Mucosa of stomach (tissue), 1 donor: ENCODE data around the gene FCER2.

Source experiments
- H3K27me3 ChIP-seq: one replicate; pipeline ENCODE4 v1.7.0; 2013; ENCODE audit warnings: mild to moderate bottlenecking, low read length; ENCODE audit not compliant: control insufficient read depth, insufficient read depth
- H3K36me3 ChIP-seq: one replicate; pipeline ENCODE4 v1.7.0; 2013; ENCODE audit warnings: low read length; ENCODE audit not compliant: control insufficient read depth, insufficient read depth
- H3K4me1 ChIP-seq: one replicate; pipeline ENCODE4 v1.7.0; 2013; ENCODE audit warnings: mild to moderate bottlenecking, low read length; ENCODE audit not compliant: control insufficient read depth, insufficient read depth
- H3K4me3 ChIP-seq: one replicate; pipeline ENCODE4 v1.7.0; 2013; ENCODE audit warnings: low read length
- H3K9ac ChIP-seq: one replicate; pipeline ENCODE4 v1.7.0; 2013; ENCODE audit warnings: mild to moderate bottlenecking, low read length, moderate library complexity
- H3K9me3 ChIP-seq: one replicate; pipeline ENCODE4 v1.7.0; 2013; ENCODE audit warnings: mild to moderate bottlenecking, low read length, moderate library complexity; ENCODE audit not compliant: control insufficient read depth
- donor health status: Pancreatic carcinoma.

FCER2 gene

DNA sequence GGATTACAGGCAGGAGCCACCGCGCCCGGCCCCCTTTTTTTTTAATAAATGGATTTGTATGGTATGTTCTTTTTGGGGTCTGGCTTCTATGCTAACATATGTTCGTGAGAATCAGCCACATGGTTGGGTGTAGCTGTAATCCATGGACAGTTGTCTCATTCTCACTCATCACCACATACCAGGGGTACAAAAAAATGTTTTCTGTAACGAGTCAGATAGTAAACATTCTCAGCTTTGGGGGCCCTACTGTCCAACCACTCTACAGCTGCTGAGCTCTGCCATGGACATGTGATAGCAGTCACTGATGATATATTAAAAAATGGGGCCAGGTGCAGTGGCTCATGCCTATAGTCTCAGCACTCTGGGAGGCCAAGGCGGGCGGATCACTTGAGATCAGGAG, 38.2 kb downstream of the FCER2 start:
- no peaks in the 10 kb centered on the region for H3K36me3 ChIP-seq
- H3K4me1 ChIP-seq = no peaks in the 10 kb centered on the region
- no peaks in the 10 kb centered on the region for H3K9me3 ChIP-seq
- H3K9ac ChIP-seq = no peak overlapping the region
- no peaks in the 10 kb centered on the region for H3K27me3 ChIP-seq
- H3K4me3 ChIP-seq = no peak overlapping the region

DNA sequence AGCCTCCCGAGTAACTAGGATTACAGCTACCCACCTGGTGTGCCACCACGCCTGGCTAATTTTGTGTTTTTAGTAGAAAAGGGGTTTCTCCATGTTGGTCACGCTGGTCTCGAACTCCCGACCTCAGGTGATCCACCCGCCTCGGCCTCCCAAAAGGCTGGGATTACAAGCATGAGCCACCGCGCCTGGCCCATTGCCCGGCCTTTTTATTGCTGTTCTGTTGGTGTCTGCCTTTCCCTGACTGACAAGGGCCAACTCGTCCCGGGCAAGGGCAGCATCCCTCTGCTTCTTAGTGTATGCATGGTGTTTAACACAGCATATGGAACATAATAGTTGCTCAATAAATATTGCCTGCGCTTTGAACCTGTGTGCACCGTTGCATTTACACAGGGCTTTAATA, 39.3 kb downstream of the FCER2 start:
- Histone ChIP-seq H3K27me3 (peaks cover 3% of the 10 kb centered on the region), H3K9me3 (no peaks in the 10 kb centered on the region), H3K4me1 (no peaks in the 10 kb centered on the region), H3K9ac (no peak overlapping the region), H3K36me3 (no peaks in the 10 kb centered on the region), H3K4me3 (no peak overlapping the region)

DNA sequence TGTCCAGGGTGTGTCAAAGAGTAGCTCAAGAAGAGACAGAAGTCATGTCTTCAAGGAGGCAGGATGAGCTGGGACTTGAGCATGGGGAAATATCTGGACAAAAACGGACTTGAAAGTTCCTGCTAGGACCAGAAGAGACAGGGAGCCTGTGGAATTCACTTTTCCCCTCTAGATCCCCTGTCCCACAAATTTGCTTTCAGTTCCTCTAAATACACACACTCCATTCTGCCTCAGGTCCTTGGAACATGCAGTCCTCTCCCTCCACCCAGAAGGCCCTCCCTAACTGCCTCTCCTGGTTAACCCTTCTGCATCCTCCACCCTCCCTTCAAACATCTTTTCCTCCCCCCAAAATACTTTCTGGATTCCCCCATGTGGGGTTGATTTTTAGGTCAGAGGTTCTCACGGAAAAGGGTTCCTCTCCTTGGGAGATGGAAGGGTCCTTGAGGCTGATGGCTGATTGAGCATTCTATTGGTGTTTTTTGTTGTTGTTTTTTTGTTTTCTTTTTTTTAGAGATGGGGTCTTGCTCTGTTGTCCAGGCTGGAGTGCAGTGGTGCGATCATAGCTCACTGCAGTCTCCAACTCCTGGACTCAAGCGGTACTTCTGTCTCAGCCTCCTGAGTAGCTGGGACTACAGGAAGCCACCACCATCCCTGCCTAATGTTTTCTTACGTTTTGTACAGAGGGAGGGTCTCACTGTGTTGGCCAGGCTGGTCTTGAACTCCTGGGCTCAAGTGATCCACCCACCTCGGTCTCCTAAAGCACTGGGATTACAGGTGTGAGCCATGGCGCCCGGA, 40.0 kb downstream of the FCER2 start:
- H3K27me3 ChIP-seq = peaks cover 3% of the 10 kb centered on the region
- H3K9ac ChIP-seq = no peak overlapping the region
- no peaks in the 10 kb centered on the region for H3K9me3 ChIP-seq
- no peaks in the 10 kb centered on the region for H3K4me1 ChIP-seq
- no peaks in the 10 kb centered on the region for H3K36me3 ChIP-seq
- no peak overlapping the region for H3K4me3 ChIP-seq

DNA sequence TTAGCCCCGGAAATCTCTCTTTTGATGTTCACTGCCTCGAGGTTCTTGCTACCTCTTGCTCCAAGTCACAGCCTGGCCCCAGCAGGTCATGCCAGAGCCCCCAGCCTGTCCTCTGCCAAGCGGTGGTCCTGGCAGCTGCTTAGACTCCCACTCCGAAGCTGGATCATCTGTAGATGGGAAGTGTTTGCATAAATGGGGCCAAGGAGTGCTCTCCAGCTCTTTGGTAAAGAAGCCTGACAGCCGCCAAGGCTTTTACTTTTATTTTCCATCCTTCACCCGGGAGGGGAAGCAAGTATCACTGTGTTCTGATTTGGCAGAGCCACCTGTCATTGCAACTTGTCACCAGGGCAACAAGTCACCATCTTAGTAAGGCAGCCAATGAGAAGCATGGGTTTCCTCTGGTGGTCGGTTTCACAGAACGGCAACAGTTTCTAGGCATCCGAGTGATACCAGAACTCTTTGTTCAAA, 43.7 kb downstream of the FCER2 start:
- H3K9ac ChIP-seq = no peak overlapping the region
- no peaks in the 10 kb centered on the region for H3K9me3 ChIP-seq
- H3K27me3 ChIP-seq = peaks cover 3% of the 10 kb centered on the region
- no peaks in the 10 kb centered on the region for H3K36me3 ChIP-seq
- H3K4me3 ChIP-seq = no peak overlapping the region
- no peaks in the 10 kb centered on the region for H3K4me1 ChIP-seq

DNA sequence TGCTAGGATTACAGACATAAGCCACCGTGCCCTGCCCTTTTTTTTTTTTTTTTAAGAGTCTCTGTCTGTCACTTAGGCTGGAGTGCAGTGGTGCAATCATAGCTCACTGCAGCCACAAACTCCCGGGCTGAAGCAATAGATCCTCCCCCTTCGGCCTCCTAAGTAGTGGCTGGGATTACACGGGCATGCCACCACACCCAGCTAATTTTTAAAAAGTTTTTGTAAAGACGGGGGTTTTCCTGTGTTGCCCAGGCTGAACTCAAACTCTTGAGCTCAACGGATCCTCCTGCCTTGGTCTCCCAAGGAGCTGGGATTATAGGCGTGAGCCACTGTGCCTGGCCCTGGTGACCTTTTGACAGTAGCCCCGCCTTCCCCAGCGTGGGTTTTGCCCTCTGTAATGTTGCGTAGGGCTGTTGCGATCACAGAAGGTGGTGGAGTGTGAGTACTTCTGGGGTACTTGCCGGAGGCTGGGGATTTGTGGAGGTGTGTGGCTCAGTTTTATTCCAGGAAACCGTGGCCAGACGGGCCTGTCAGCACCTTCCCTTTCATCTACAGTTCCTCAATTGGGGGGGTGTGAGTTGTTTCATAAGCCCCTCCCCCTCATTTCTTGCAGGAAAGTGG, 44.7 kb downstream of the FCER2 start:
- H3K4me1 ChIP-seq = peaks cover 4% of the 10 kb centered on the region
- H3K4me3 ChIP-seq = no peak overlapping the region

DNA sequence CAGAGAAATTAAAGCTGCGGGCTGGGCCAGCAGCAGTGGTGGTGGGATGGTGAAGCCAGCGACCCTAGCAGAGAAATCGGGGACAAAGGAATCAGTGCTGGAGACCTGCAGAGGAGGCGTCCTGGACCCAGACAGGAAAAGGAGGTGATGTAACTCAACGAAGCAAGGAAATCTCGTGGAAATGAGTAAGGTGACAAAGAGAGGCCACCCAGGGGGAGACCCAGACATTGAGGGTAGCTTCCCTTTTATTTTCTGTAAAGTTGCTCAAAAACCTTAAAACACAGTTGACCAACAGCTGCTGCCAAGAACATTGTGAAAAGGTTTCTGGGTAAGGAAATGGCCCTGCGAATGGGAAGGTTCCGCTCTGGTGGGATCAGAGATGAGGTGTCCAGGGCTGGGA, 46.4 kb downstream of the FCER2 start:
- Histone ChIP-seq H3K4me3 (no peak overlapping the region), H3K4me1 (peaks cover 7% of the 10 kb centered on the region), H3K9ac (no peak overlapping the region), H3K9me3 (no peaks in the 10 kb centered on the region), H3K36me3 (no peaks in the 10 kb centered on the region), H3K27me3 (peaks cover 3% of the 10 kb centered on the region)

More for the DNA sequence above, 44.7 kb downstream of the FCER2 start:
- Histone ChIP-seq H3K36me3 (no peaks in the 10 kb centered on the region), H3K27me3 (peaks cover 3% of the 10 kb centered on the region), H3K9ac (no peak overlapping the region), H3K9me3 (no peaks in the 10 kb centered on the region)

DNA sequence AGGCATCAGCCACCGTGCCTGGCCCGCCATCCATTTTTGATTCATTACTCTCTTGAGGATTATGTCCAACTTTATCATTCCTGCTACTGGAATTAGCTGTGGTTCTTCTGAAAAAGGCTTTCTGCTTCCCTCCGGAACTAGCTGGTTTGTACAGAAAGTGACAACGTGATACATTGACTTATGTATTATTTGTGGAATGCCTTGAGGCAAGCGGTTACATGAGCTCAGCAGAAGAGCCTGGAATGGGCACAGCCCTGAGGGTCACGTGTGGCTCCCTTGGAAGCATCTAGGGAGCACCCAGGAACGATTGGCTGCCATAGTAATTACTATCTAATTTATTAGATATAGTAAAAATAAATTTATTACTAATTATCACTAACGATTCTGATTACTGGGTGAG, 47.5 kb downstream of the FCER2 start:
- Histone ChIP-seq H3K9ac (no peak overlapping the region), H3K4me1 (peaks cover 7% of the 10 kb centered on the region), H3K4me3 (no peak overlapping the region)

DNA sequence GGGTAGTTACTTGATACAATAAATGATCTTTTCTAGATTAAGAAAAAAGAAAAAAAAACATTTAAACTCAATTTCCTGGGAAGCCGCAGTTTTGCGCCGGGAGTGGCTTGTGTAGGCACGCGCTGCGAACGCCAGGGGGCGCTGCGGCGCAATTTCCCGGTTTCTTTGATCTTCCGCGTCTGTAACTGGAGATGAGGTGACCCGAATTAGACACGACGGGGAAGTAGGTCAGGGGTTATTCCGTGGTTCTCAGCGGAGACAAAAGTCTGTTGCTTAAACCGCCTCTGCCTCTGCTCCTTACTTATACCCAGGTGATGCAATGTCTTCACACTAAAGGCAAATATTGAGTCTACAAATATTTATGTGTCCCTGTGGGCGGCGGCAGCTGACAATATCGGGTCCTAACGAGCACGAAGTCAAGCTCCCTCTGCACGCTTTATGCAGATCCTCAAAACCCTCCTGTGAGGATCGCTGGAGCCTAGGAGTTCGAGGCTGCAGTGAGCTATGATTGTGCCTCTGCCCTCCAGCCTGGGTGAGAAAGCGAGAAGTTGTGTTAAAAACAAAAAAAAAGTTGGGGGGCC, 49.8 kb downstream of the FCER2 start:
- no peaks in the 10 kb centered on the region for H3K9me3 ChIP-seq
- H3K27me3 ChIP-seq = no peaks in the 10 kb centered on the region
- peaks cover 7% of the 10 kb centered on the region for H3K4me1 ChIP-seq
- peak overlapping the region; percentile 51 for H3K9ac ChIP-seq
- no peak overlapping the region for H3K4me3 ChIP-seq
- H3K36me3 ChIP-seq = no peaks in the 10 kb centered on the region

More for the DNA sequence above, 47.5 kb downstream of the FCER2 start:
- H3K36me3 ChIP-seq = no peaks in the 10 kb centered on the region
- H3K27me3 ChIP-seq = peaks cover 3% of the 10 kb centered on the region
- no peaks in the 10 kb centered on the region for H3K9me3 ChIP-seq

DNA sequence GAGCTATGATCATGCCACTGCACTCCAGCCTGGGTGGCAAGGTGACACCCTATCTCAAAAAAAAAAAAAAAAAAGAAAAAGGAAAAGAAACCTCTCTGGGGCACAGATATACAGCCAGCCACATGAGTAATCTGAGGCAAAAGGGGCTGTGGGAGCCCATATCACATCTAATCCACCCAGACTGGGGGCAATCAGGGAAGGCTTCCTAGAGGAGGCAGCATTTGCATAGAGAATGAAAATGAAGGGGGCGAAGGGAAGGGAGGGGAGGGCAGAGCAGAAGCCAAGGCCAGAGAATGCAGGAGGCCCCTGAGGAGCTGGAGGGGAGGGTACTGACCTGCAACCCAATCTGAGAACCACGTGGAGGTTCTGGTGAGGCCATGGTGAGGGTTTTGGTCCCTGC, 51.8 kb downstream of the FCER2 start:
- H3K9me3 ChIP-seq = no peaks in the 10 kb centered on the region
- H3K4me3 ChIP-seq = no peak overlapping the region
- H3K36me3 ChIP-seq = no peaks in the 10 kb centered on the region
- H3K9ac ChIP-seq = no peak overlapping the region
- H3K4me1 ChIP-seq = peaks cover 7% of the 10 kb centered on the region
- H3K27me3 ChIP-seq = no peaks in the 10 kb centered on the region

DNA sequence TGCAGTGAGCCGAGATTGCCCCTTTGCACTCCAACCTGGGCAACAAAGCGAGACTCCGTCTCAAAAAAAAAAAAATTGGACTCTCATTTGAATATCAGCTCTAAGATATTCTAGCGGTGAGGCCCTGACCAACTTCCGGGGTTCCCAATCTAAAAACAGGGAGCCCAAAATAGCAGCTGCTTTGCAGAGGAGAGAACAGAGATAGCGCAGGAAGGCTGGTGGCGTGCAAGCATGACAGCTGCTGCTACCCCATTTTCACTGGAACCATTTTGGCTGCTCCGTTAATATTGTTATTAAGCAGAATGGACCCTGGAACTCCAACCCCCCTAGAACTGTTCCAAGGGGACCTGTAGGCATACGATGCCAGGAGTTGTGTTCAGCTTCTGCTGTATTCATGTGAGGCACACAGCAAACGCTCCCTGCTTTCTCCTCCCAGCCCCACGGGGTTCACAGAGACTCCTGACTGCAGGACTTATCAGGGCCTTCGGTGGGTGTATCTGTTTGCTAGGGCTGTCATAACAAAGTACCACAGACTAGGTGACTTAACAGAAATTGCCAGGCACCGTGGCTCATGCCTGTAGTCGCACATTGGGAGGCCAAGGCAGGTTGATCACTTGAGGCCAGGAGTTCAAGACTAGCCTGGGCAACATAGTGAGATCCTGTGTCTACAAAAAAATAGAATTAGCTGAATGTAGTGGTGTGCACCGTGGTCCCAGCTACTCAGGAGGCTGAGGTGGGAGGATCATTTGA, 53.5 kb downstream of the FCER2 start:
- Histone ChIP-seq H3K27me3 (no peaks in the 10 kb centered on the region), H3K4me3 (no peak overlapping the region), H3K9me3 (no peaks in the 10 kb centered on the region), H3K9ac (no peak overlapping the region), H3K4me1 (peaks cover 7% of the 10 kb centered on the region), H3K36me3 (no peaks in the 10 kb centered on the region)

DNA sequence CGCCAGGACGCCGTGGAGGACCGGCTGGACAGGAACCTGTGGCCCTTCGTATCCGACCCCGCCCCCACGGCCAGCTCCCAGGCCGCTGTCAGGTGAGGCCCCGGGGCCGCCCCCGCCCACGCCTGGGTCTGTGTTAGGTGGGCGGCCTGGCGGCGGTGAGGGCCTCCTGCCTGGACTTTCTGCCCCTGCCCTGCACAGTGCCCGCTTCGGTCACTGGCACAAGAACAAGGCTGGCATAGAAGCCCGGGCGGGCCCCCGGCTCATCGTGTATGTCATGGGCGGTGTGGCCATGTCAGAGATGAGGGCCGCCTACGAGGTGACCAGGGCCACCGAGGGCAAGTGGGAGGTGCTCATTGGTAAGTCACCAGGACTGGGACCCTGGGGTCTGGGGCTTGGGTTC, 54.8 kb downstream of the FCER2 start:
- no peaks in the 10 kb centered on the region for H3K27me3 ChIP-seq
- H3K9ac ChIP-seq = no peak overlapping the region
- H3K36me3 ChIP-seq = no peaks in the 10 kb centered on the region

DNA sequence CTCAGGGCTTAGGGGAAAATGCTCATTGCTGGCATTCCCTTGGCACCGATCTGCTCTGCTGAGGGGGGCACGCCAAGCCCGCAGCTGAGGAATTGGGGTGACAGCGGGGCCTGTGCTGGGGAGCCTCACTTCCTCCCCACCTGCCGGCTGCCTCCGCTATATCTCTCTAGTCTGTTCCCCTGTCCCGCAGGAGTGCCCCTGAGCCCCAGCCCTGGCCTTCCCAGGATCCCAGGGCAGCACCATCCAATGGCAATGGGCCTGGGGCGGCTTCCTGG, 55.6 kb downstream of the FCER2 start:
- H3K4me1 ChIP-seq = no peaks in the 10 kb centered on the region
- no peaks in the 10 kb centered on the region for H3K36me3 ChIP-seq
- no peak overlapping the region for H3K4me3 ChIP-seq
- H3K9me3 ChIP-seq = no peaks in the 10 kb centered on the region
- no peaks in the 10 kb centered on the region for H3K27me3 ChIP-seq
- H3K9ac ChIP-seq = no peak overlapping the region

More for the DNA sequence above, 54.8 kb downstream of the FCER2 start:
- Histone ChIP-seq H3K4me3 (no peak overlapping the region), H3K4me1 (peaks cover 3% of the 10 kb centered on the region), H3K9me3 (no peaks in the 10 kb centered on the region)
